Uterus (tissue), 4 donors: ENCODE data around the gene WIPI1. TPM values are rescaled to one million over a fixed set of nuclear protein-coding genes. Genes with fewer than 3 reads are reported as not detected.
"Not testable (repeated sequence)": the region's sequence is repeated elsewhere in the genome, so short reads cannot be mapped to it uniquely, and the experiment has no call there.

ENCODE experiments used
- DNase-seq, 2 donors: peaks; one replicate each; pipeline ENCODE4 v3.0.0-alpha.2; 2019 to 2020
- H3K27ac ChIP-seq, 2 donors: fragments of 200-600 bp; sonication (generic); 1 replicate in 1 of 2; 2 replicates in 1 of 2; pipeline ENCODE4 v1.5.1; 2016 to 2018
- H3K27me3 ChIP-seq, 2 donors: fragments of 200-600 bp; sonication (generic); one replicate each; pipeline ENCODE4 v1.5.1; 2018 to 2019; ENCODE audit warnings: control low read depth in 1 of 2
- H3K36me3 ChIP-seq, 2 donors: fragments of 200-600 bp; sonication (generic); one replicate each; pipeline ENCODE4 v1.5.1; 2019; ENCODE audit warnings: control low read depth in 1 of 2
- H3K4me1 ChIP-seq, 2 donors: fragments of 200-600 bp; sonication (generic); one replicate each; pipeline ENCODE4 v1.5.1; 2018 to 2019; ENCODE audit warnings: control low read depth in 1 of 2
- H3K4me3 ChIP-seq, 2 donors: fragments of 200-600 bp; sonication (generic); 1 replicate in 1 of 2; 2 replicates in 1 of 2; pipeline ENCODE4 v1.5.1; 2018 to 2019; ENCODE audit warnings: mild to moderate bottlenecking in 1 of 2
- H3K9me3 ChIP-seq, 2 donors: fragments of 200-600 bp; sonication (generic); one replicate each; pipeline ENCODE4 v1.5.1; 2019; ENCODE audit warnings: control low read depth in 1 of 2
- POLR2A ChIP-seq, 2 donors: fragments of 450-650 bp; IDR thresholded peaks; one replicate each; pipeline ENCODE4 v1.6.1; 2016; ENCODE audit warnings: antibody characterized with exemption in 2 of 2, mild to moderate bottlenecking in 1 of 2, moderate library complexity in 1 of 2
- intact Hi-C: fragments of 100-400 bp; cut with DNase I; formaldehyde crosslinking; loops from one replicate; pipeline ENCODE4 v1.15.1; 2023; ENCODE audit warnings: low total_unique reads
- total RNA-seq, 4 donors: library from RNA; depleted of rRNA in 3 of 4; stranded (reverse); fragments of >200 nt in 3 of 4; gene quantifications; one replicate each; pipeline versions ENCODE4 v1.1.0 to v1.2.4, GENCODE V29; 2014 to 2023
- TF ChIP-seq, protein P1 (sequence below), 4 experiments: fragments of 200-600 bp in 2 of 4; fragments of 450-650 bp in 2 of 4; sonication (generic) in 2 of 4; IDR thresholded peaks; one replicate each; pipeline ENCODE4 v1.5.1; 2016 to 2019; ENCODE audit warnings: antibody characterized with exemption in 4 of 4, mild to moderate bottlenecking in 2 of 4, moderate library complexity in 1 of 4
- donor health status: DM: yes; HTN: yes; CAD: no.

WIPI1 gene
- total RNA-seq, 4 donors from 2014 or later = 7.9 to 40.7 (median 27.9) TPM

DNA sequence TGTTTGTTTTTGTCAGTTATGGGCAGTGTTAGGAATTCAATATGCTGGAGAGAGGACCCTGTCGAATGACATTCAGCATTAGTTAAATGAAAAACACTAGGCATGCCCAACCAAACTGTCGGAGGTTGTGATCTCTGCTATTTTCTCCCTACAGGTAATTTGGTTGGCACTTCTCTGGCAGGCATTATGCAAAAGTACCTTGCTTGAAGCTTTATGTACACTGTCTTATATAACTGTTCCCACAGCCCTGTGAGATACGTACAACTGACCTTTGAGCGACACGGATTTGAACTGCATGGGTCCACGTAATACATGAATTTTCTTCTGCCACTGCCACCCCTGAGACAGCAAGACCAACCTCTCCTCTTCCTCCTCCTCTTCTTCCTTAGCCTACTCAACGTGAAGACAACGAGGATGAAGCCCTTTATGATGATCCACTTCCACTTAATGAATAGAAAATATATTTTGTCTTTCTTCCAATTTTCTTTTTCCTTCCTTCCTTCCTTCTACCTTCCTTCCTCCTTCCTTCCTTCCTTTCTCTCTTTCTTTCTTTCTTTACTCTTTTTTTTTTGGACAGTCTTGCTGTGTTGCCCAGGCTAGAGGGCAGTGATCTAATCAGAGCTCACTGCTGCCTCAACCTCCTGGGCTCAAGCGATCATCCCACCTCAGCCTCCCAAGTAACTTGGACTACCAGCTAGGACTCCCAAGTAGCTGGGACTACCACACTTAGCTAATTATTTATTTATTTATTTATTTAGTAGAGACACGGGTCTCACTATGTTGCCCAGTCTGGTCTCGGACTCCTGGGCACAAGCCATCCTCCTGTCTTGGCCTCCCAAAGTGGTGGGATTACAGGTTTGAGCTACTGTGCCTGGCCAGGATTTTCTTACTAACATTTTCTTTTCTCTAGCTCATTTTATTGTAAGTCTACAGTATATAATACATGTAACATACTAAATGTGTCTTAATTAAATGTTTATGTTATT is 77.3 kb downstream of the WIPI1 start:
- peak overlapping the region; percentile 97 to 98 for H3K27ac ChIP-seq

DNA sequence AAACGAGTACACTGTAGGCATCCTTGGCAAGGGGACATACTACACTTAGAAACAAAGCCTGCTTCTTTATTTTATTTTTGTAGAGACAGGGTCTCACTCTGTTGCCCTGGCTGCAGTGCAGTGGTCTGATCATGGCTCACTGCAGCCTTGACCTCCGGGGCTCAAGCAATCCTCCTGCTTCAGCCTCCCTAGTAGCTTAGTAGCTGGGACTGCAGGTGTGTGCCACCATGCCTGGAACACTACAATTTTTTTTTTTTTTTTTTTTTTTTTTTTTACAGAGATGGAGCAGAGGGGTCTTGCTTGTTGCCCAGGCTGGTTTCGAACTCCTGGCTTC is 78.2 kb downstream of the WIPI1 start:
- DNase-seq = no peak
- peak overlapping the region; percentile 97 to 98 for H3K27ac ChIP-seq
- H3K4me3 ChIP-seq = no peak overlapping the region

More for the DNA sequence above, 77.3 kb downstream of the WIPI1 start:
- peaks cover 12% of the 10 kb centered on the region in 2 donors for H3K4me1 ChIP-seq
- no peaks in the 10 kb centered on the region for H3K36me3 ChIP-seq
- TF ChIP-seq POLR2A (IDR thresholded peaks at IDR 0.05) = no peak
- TF ChIP-seq, protein P1, sequence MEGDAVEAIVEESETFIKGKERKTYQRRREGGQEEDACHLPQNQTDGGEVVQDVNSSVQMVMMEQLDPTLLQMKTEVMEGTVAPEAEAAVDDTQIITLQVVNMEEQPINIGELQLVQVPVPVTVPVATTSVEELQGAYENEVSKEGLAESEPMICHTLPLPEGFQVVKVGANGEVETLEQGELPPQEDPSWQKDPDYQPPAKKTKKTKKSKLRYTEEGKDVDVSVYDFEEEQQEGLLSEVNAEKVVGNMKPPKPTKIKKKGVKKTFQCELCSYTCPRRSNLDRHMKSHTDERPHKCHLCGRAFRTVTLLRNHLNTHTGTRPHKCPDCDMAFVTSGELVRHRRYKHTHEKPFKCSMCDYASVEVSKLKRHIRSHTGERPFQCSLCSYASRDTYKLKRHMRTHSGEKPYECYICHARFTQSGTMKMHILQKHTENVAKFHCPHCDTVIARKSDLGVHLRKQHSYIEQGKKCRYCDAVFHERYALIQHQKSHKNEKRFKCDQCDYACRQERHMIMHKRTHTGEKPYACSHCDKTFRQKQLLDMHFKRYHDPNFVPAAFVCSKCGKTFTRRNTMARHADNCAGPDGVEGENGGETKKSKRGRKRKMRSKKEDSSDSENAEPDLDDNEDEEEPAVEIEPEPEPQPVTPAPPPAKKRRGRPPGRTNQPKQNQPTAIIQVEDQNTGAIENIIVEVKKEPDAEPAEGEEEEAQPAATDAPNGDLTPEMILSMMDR (IDR thresholded peaks at IDR 0.05) = no peak
- H3K9me3 ChIP-seq = no peaks in the 10 kb centered on the region
- H3K27me3 ChIP-seq = no peaks in the 10 kb centered on the region
- no peak overlapping the region for H3K4me3 ChIP-seq
- intact Hi-C loops = no loop called here
- no peak for DNase-seq

DNA sequence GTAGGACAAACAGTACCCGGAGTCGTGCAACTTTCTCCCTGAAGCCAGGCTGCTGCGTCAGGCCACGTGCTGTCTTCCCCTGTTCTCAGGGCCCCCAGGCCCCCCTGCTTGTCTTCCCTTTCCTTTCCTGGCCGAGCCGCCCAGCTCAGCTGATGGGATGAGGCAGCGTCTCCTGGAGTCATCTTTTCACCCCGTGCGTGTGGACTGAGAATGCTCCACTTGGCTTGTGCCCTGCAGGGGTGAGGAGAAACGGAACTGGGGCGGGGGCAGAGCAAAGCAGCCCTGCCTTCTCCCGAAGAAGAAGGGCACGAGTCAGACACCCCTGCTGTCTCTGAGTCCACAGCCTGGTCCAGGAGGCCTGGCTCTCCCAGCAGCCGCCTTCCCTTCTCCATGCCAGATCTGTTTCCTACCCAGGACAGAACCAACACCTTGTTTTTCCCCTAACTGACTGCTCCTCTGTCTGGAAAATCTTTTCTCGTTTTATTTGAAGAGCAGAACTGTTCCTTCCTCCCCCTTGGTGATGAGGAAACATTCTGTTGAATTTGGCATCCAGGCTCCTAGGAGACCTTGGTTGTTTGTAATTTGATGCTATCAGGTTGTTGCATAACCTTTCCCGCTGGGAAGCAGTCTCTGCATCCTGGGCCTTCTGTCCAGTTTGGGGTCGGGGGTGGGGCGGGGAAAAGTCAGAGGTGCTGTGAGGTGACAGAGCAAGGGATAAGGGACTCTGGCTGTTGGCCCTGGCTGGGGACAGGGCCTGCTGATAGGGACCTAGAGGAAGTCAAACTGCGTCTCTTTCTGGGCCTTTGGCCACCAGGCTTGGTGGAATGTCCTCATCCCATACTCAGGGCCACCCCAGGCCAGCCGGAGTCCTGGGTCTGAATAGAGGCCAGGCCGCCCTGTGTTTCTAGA is 78.8 kb downstream of the WIPI1 start:
- DNase-seq = peak; percentile 98
- H3K4me1 ChIP-seq = peaks cover 6 to 12% of the 10 kb centered on the region in 2 donors
- no peaks in the 10 kb centered on the region for H3K27me3 ChIP-seq
- intact Hi-C loops = no loop called here
- no peaks in the 10 kb centered on the region for H3K9me3 ChIP-seq
- peak overlapping the region in 1 of 2 donors; percentile 8 for H3K4me3 ChIP-seq
- TF ChIP-seq POLR2A (IDR thresholded peaks at IDR 0.05) = peak in 1 of 2 donors; percentile 41
- TF ChIP-seq, protein P1 (IDR thresholded peaks at IDR 0.05) = no peak
- H3K27ac ChIP-seq = peak overlapping the region; percentile 97 to 98
- no peaks in the 10 kb centered on the region for H3K36me3 ChIP-seq

More for the DNA sequence above, 78.2 kb downstream of the WIPI1 start:
- intact Hi-C loops = no loop called here
- H3K9me3 ChIP-seq = no peaks in the 10 kb centered on the region
- no peaks in the 10 kb centered on the region for H3K36me3 ChIP-seq
- TF ChIP-seq, protein P1 (IDR thresholded peaks at IDR 0.05) = no peak
- TF ChIP-seq POLR2A (IDR thresholded peaks at IDR 0.05) = no peak
- no peaks in the 10 kb centered on the region for H3K27me3 ChIP-seq
- H3K4me1 ChIP-seq = peaks cover 12% of the 10 kb centered on the region in 2 donors

DNA sequence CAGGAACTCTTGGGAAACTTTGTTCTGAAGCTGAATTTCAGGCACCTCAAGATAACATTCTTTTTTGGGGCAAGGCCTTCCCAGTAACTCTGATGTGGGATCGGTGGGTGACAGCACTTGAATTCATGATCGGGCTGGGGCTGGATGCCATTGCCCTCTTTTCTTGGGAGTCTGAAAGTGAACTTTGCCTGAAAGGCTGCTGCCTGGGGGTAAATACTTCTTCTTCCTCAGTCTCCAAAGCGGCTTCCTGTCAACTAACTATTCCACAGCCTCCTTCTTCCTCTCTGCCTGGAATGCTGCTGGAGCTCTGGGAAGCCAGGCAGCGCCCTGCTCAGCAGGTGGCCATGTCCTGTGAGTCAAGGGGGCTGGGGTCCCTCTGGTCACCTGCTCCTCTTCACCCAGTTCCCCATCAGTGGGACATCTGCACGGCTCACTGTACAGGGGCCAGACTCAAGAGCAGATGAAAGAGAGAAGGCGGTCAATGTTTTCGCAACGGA is 79.5 kb downstream of the WIPI1 start:
- intact Hi-C loops = no loop called here
- H3K4me1 ChIP-seq = peaks cover 0 to 12% of the 10 kb centered on the region in 2 donors
- peak overlapping the region; percentile 97 to 98 for H3K27ac ChIP-seq
- no peak overlapping the region for H3K4me3 ChIP-seq
- H3K27me3 ChIP-seq = no peaks in the 10 kb centered on the region
- no peaks in the 10 kb centered on the region for H3K36me3 ChIP-seq
- no peaks in the 10 kb centered on the region for H3K9me3 ChIP-seq
- DNase-seq = no peak
- TF ChIP-seq, protein P1 (IDR thresholded peaks at IDR 0.05) = peak in 1 of 4 experiments; percentile 13
- peak in 1 of 2 donors; percentile 53 for TF ChIP-seq POLR2A (IDR thresholded peaks at IDR 0.05)

DNA sequence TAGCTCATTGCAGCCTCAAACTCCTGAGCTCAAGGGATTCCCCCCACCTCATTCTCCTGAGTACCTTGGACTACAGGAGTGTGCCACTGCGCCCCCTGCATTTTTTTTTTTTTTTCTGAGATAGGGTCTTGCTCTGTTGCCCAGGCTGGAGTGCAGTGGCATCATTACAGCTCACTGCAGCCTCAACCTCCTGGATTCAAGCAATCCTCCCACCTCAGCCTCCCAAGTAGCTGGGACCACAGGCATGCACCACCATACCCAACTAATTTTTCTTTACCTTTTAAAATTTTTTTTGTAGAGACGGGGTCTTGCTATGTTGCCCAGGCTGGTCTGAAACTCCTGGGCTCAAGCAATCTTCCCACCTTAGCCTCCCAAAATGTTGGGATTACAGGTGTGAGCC is 81.1 kb downstream of the WIPI1 start:
- H3K9me3 ChIP-seq, H3K27me3 ChIP-seq, DNase-seq, H3K4me3 ChIP-seq, H3K36me3 ChIP-seq, intact Hi-C loops: not testable (repeated sequence)
- Histone ChIP-seq H3K27ac (peak overlapping the region in 1 of 2 donors; percentile 97), H3K4me1 (peaks cover 0 to 12% of the 10 kb centered on the region in 2 donors)
